Measurements from ENCODE around the gene ECI1.

DNA sequence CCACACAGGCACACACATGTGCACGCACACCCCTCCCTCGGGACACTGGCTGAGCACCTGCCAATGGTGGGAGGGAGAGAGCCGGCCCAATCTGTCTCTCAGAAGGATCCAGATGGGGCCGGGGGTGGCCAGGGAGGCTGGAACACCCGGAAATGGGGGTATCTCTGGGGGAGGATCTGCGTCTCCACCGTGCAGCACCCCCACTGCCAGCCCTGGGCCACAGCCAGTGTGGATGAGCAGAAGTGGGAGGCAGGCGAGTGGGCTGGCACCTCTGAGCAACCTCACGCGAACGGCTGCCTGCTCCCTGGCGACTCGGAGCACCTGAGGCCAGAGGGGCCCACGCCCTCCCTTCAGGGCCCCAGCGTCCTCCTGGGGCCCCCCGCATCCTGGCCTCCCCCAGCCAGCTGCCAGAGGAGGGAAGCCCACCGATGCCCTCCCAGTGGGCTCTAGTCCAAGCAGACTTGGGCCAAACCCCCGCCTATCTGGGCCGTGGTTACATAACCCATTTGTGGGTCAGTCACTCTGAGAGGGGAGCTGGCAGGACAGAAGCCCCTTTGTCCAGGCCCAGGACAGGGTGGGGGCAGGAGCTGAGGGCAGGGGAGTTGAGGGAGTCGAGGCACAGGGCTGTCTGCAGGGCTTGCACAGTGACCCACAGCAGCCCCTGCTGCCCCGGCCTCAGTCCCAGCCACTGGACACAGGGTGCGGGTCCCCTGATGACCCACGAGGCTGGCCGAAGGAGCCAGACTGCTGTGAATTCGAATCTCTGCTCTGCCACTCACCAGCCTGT lies 60.5 kb downstream of the ECI1 start:
- TF ChIP-seq, protein P1, sequence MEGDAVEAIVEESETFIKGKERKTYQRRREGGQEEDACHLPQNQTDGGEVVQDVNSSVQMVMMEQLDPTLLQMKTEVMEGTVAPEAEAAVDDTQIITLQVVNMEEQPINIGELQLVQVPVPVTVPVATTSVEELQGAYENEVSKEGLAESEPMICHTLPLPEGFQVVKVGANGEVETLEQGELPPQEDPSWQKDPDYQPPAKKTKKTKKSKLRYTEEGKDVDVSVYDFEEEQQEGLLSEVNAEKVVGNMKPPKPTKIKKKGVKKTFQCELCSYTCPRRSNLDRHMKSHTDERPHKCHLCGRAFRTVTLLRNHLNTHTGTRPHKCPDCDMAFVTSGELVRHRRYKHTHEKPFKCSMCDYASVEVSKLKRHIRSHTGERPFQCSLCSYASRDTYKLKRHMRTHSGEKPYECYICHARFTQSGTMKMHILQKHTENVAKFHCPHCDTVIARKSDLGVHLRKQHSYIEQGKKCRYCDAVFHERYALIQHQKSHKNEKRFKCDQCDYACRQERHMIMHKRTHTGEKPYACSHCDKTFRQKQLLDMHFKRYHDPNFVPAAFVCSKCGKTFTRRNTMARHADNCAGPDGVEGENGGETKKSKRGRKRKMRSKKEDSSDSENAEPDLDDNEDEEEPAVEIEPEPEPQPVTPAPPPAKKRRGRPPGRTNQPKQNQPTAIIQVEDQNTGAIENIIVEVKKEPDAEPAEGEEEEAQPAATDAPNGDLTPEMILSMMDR (conservative IDR thresholded peaks at IDR 0.05; ENCODE audit: low read depth, low read length) = no peak
- TF ChIP-seq EZH2 (IDR thresholded peaks at IDR 0.05; ENCODE audit: low read length, unreplicated experiment) = no peak
